ENCODE results near the gene WIPF2. TPM values are rescaled to one million over a fixed set of nuclear protein-coding genes. Genes with fewer than 3 reads are reported as not detected.

The WIPF2 gene
- polyA plus RNA-seq, 2 of the 4 experiments (the other 2 are of a cell fraction): 13.8 to 21.5 TPM

DNA sequence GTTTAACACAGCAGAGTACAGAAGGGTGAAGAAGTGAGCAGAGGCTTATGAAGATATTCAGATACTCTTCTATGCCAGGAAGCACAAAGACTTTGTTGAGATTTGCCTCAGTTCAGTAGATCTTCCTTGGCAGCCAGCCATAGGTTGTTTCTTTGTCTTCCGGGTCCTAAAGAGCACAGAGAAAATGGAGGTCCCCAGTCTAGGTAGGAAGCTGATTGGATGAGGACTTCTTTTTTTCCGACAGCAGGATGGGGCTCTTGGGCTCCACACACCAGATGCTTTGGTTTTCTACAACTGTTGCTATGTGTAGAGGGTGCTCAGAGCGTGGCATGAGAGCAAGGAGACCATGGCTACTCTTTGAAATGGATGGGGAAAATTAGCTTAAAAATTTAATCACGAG is 60.3 kb downstream of the WIPF2 start:
- Histone ChIP-seq H3K4me2 (no peak overlapping the region), H3K4me3 (no peak overlapping the region), H3K27ac (no peak overlapping the region), H3K4me1 (peaks cover 18% of the 10 kb centered on the region), H3K9me3 (no peaks in the 10 kb centered on the region)
- no peak for TF ChIP-seq ESRRA (IDR thresholded peaks at IDR 0.05; ENCODE audit: borderline replicate concordance, low read length)
- no peak for TF ChIP-seq KDM5A (IDR thresholded peaks at IDR 0.05)
- TF ChIP-seq CBX8 (IDR thresholded peaks at IDR 0.05): no peak
- no peak for TF ChIP-seq JUN (IDR thresholded peaks at IDR 0.05)
- TF ChIP-seq GATA3 (IDR thresholded peaks at IDR 0.05; ENCODE audit: borderline replicate concordance): no peak
- TF ChIP-seq, protein P1, sequence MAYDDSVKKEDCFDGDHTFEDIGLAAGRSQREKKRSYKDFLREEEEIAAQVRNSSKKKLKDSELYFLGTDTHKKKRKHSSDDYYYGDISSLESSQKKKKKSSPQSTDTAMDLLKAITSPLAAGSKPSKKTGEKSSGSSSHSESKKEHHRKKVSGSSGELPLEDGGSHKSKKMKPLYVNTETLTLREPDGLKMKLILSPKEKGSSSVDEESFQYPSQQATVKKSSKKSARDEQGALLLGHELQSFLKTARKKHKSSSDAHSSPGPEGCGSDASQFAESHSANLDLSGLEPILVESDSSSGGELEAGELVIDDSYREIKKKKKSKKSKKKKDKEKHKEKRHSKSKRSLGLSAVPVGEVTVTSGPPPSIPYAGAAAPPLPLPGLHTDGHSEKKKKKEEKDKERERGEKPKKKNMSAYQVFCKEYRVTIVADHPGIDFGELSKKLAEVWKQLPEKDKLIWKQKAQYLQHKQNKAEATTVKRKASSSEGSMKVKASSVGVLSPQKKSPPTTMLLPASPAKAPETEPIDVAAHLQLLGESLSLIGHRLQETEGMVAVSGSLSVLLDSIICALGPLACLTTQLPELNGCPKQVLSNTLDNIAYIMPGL (CRISPR knock-in tag; IDR thresholded peaks at IDR 0.05; ENCODE audit: borderline replicate concordance): no peak
- TF ChIP-seq, protein P2, sequence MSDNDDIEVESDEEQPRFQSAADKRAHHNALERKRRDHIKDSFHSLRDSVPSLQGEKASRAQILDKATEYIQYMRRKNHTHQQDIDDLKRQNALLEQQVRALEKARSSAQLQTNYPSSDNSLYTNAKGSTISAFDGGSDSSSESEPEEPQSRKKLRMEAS (IDR thresholded peaks at IDR 0.05): no peak
- TF ChIP-seq, protein P3, sequence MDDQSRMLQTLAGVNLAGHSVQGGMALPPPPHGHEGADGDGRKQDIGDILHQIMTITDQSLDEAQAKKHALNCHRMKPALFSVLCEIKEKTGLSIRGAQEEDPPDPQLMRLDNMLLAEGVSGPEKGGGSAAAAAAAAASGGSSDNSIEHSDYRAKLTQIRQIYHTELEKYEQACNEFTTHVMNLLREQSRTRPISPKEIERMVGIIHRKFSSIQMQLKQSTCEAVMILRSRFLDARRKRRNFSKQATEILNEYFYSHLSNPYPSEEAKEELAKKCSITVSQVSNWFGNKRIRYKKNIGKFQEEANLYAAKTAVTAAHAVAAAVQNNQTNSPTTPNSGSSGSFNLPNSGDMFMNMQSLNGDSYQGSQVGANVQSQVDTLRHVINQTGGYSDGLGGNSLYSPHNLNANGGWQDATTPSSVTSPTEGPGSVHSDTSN (IDR thresholded peaks at IDR 0.05): no peak
- TF ChIP-seq SMC3 (IDR thresholded peaks at IDR 0.05): no peak
- no peak for TF ChIP-seq ZNF302 (CRISPR knock-in tag; IDR thresholded peaks at IDR 0.05)
- no peak for TF ChIP-seq ZFP36 (IDR thresholded peaks at IDR 0.05; ENCODE audit: borderline replicate concordance, partially characterized antibody)
- TF ChIP-seq ZC3H11A (IDR thresholded peaks at IDR 0.05): no peak
- no peak for TF ChIP-seq HOXB5 (CRISPR knock-in tag; IDR thresholded peaks at IDR 0.05)
- TF ChIP-seq RAD21 (conservative IDR thresholded peaks at IDR 0.05 in 1 of 2, IDR thresholded peaks at IDR 0.05 in 1 of 2): no peak
- TF ChIP-seq SREBF2 (IDR thresholded peaks at IDR 0.05): no peak
- TF ChIP-seq EP300 (IDR thresholded peaks at IDR 0.05): no peak
- 89% methylated on average over 4 of the region's 4 CpGs for WGBS (ENCODE audit: missing lambda C conversion rate)
- ChIA-PET CTCF (interaction anchor here (0.6 to 1.6 kb wide), 7 partner anchors 9 to 278 kb away, joined by 3 to 4 read pairs (median 3); partner anchors contain the start of gene WIPF2), POLR2A (interaction anchor here (0.7 kb wide), 1 partner anchor 1348 kb away, joined by 3 read pairs; no protein-coding TSS in a partner anchor)
- no peak for DNase-seq (ENCODE audit: low read depth in 1 of 2, low spot score in 1 of 2)
- ATAC-seq: no peak
- no peak for FAIRE-seq

DNA sequence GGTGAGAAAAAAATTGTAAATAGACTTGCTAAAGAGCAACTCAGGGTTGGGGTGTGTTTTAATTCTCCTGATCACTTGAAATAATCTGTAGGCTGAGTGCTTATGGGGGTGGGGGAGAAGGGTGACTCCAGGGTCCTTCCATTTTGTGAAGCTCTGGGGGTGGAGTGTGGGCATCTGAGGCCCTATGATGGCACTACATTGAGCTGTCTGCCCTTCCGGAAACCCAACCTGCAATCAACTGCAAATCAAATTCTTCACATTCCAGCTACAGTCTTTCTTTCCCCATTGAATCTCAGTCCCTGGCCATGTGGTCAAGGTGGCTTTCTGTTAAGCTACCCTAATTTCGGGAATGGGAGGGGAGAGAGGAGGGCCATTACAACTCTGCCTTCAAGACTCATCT is 62.6 kb downstream of the WIPF2 start:
- WGBS (ENCODE audit: missing lambda C conversion rate): 82% methylated on average over 2 of the region's 2 CpGs
- ATAC-seq: no peak
- Histone ChIP-seq H3K9me3 (no peaks in the 10 kb centered on the region), H3K4me2 (no peak overlapping the region), H3K27ac (no peak overlapping the region), H3K4me3 (no peak overlapping the region), H3K4me1 (peaks cover 23% of the 10 kb centered on the region)
- no peak for TF ChIP-seq HOXA7 (CRISPR knock-in tag; IDR thresholded peaks at IDR 0.05)
- TF ChIP-seq NR3C1 (IDR thresholded peaks at IDR 0.05): no peak
- TF ChIP-seq, protein P2 (IDR thresholded peaks at IDR 0.05): no peak
- TF ChIP-seq FOXS1 (CRISPR knock-in tag; IDR thresholded peaks at IDR 0.05): no peak
- no peak for TF ChIP-seq SREBF2 (IDR thresholded peaks at IDR 0.05)
- no peak for TF ChIP-seq HOXB5 (CRISPR knock-in tag; IDR thresholded peaks at IDR 0.05)
- TF ChIP-seq EHMT2 (IDR thresholded peaks at IDR 0.05; ENCODE audit: low read depth): no peak
- no peak for TF ChIP-seq TFCP2L1 (CRISPR knock-in tag; IDR thresholded peaks at IDR 0.05)
- no peak for TF ChIP-seq CHD2 (IDR thresholded peaks at IDR 0.05; ENCODE audit: low read length, partially characterized antibody)
- TF ChIP-seq RAD21 (conservative IDR thresholded peaks at IDR 0.05 in 1 of 2, IDR thresholded peaks at IDR 0.05 in 1 of 2): no peak
- TF ChIP-seq ZFP36 (IDR thresholded peaks at IDR 0.05; ENCODE audit: borderline replicate concordance, partially characterized antibody): no peak
- TF ChIP-seq RFX5 (IDR thresholded peaks at IDR 0.05): no peak
- TF ChIP-seq BHLHE40 (IDR thresholded peaks at IDR 0.05; ENCODE audit: low read depth, low read length): no peak
- no peak for TF ChIP-seq CBX8 (IDR thresholded peaks at IDR 0.05)
- no peak for TF ChIP-seq ATOH8 (CRISPR knock-in tag; IDR thresholded peaks at IDR 0.05; ENCODE audit: low read depth)
- no peak for TF ChIP-seq CBX2 (IDR thresholded peaks at IDR 0.05; ENCODE audit: borderline replicate concordance, low read depth)
- TF ChIP-seq HOXB13 (CRISPR knock-in tag; IDR thresholded peaks at IDR 0.05; ENCODE audit: low read depth): no peak
- TF ChIP-seq TP53 (CRISPR knock-in tag; IDR thresholded peaks at IDR 0.05): no peak
- TF ChIP-seq CEBPB (IDR thresholded peaks at IDR 0.05): no peak
- TF ChIP-seq ELK1 (IDR thresholded peaks at IDR 0.05; ENCODE audit: low read depth, low read length): no peak
- ChIA-PET CTCF (interaction anchor here (0.6 to 3.7 kb wide), 7 partner anchors 9 to 274 kb away, joined by 3 to 22 read pairs (median 4); partner anchors contain the start of gene WIPF2), POLR2A (no interaction called here)
- FAIRE-seq: no peak
- no peak for DNase-seq (ENCODE audit: low read depth in 1 of 2, low spot score in 1 of 2)
